Stimulated activated naive CD8-positive, alpha-beta T cell treated with anti-CD3 and anti-CD28 coated beads, Interleukin-15, amount 100 ng/mL, for 72 hours (primary cell): Measurements from ENCODE around the gene EPM2AIP1.
"Not testable (repeated sequence)": the region's sequence is repeated elsewhere in the genome, so short reads cannot be mapped to it uniquely, and the experiment has no call there.

ENCODE experiments used
- ATAC-seq: fragments of 150-1000 bp; cut with Tn5 transposase; 2 replicates; pipeline ENCODE4 v1.10.0; 2021; ENCODE audit warnings: mild to moderate bottlenecking, moderate library complexity
- DNase-seq, 2 donors: peaks; one replicate each; pipeline ENCODE4 v3.0.0; 2021 to 2022
- H3K27ac Mint-ChIP-seq, 2 donors: one replicate each; pipeline ENCODE4 v1.8.0; 2022; ENCODE audit warnings: mild to moderate bottlenecking in 2 of 2, mixed read lengths in 2 of 2, moderate library complexity in 2 of 2
- H3K27me3 Mint-ChIP-seq: one replicate; pipeline ENCODE4 v1.8.0; 2022; ENCODE audit warnings: mixed read lengths
- H3K4me1 Mint-ChIP-seq: one replicate; pipeline ENCODE4 v1.8.0; 2022; ENCODE audit warnings: mild to moderate bottlenecking, mixed read lengths
- H3K4me3 Mint-ChIP-seq, 2 donors: one replicate each; pipeline ENCODE4 v1.8.0; 2022; ENCODE audit warnings: mild to moderate bottlenecking in 2 of 2, mixed read lengths in 2 of 2, moderate library complexity in 1 of 2
- H3K9me3 Mint-ChIP-seq, 2 donors: one replicate each; pipeline ENCODE4 v1.8.0; 2022; ENCODE audit warnings: mixed read lengths in 2 of 2

The EPM2AIP1 gene

DNA sequence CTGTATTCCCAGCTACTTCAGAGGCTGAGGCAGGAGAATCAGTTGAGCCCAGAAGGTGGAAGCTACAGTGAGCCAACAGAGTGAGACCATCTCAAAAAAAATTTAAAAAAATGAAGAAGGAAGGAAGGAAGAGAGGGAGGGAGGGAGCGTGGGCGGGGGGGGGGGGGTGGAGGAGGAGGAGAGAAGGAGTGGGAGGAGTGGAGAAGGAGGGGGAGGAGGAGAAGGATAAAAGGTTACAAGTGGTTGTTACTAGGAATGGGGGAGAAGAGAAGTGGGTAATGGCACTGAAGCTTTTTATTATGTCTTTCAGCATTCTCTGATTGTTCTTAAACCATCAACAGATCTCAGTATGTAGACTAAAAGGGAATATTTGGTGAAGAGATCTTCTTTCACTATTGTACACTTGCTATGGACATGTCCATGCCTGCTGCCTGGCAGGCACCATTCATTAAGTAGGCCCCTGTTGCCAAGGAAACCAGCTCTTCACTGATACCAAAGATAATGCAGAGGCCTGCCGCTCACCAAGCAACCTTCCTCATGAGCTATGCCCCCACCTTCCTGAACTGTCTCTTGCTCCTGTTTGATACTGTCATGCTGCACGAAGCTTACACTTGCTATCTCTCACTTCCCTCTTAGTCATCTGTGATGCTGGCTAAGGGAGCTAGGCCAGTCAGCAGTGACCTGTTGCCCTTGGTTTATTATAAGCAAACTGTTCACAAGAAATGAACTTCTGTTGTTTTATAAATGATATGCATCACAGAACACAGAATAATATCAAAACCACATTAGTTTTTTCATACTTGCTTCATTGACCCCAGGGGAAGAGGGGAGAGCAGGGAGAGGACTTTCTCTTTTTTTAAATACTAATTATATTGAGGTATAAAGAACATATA lies 23.1 kb downstream of the EPM2AIP1 start:
- peaks cover 27% of the 10 kb centered on the region for H3K4me1 Mint-ChIP-seq
- H3K9me3 Mint-ChIP-seq = no peaks in the 10 kb centered on the region
- H3K27ac Mint-ChIP-seq = peak overlapping the region; percentile 23 to 95
- no peaks in the 10 kb centered on the region for H3K27me3 Mint-ChIP-seq
- DNase-seq = peak; percentile 28 to 55
- peak overlapping the region in 1 of 2 donors; percentile 32 for H3K4me3 Mint-ChIP-seq
- ATAC-seq = peak; percentile 99

DNA sequence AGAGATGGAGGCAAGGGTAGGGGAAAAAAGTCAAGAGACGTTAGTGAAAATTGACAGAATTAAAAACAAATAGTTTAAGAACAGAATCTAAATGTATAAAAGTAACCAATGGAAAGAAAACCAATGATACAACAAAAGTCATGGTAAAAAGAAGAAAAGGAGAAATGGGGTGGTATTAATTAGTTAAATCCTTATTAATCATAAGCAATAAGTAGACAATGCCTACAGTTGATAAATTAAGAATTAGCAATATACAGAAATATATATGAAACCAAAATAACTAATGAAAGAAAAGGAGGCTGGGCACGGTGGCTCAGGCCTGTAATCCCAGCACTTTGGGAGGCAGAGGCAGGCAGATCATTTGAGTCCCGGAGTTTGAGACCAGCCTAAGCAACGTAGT lies 23.8 kb downstream of the EPM2AIP1 start:
- H3K27ac Mint-ChIP-seq = peak overlapping the region; percentile 23 to 95
- peak overlapping the region in 1 of 2 donors; percentile 32 for H3K4me3 Mint-ChIP-seq
- peaks cover 27% of the 10 kb centered on the region for H3K4me1 Mint-ChIP-seq
- no peak for ATAC-seq
- no peaks in the 10 kb centered on the region for H3K27me3 Mint-ChIP-seq
- H3K9me3 Mint-ChIP-seq = no peaks in the 10 kb centered on the region
- DNase-seq = no peak

DNA sequence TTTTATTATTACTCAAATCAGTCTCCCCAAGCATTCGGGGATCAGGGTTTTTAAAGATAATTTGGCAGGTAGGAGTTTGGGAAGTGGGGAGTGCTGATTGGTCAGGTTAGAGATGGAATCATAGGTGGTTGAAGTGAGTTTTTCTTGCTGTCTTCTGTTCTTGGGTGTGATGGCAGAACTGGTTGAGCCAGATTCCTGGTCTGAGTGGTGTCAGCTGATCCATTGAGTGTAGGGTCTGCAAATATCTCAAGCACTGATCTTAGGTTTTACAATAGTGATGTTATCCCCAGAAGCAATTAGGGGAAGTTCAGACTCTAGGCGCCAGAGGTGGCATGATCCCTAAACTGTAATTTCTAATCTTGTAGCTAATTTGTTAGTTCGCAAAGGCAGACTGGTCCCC lies 27.5 kb downstream of the EPM2AIP1 start:
- Mint-ChIP-seq H3K9me3 (no peaks in the 10 kb centered on the region), H3K27ac (no peak overlapping the region), H3K4me1 (peaks cover 16% of the 10 kb centered on the region), H3K27me3 (no peaks in the 10 kb centered on the region), H3K4me3 (no peak overlapping the region)
- DNase-seq (no peak), ATAC-seq (no peak)

DNA sequence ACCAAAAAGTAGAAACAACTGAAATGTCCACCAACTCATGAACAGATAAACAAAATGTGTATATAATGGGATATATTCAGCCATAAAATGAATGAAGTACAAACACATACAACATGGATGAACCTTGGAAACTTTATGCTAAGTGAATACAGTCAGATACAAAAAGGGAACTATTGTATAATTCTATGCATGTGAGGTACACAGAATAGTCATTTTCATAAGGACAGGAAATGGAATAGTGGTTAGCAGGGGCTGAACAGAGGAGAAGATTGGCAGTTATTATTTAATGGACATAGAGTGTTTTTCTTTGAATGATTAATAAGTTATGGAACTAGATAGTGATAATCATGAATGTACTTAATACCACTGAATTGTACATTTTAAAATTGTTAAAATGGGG lies 28.1 kb downstream of the EPM2AIP1 start:
- DNase-seq = no peak
- no peak overlapping the region for H3K27ac Mint-ChIP-seq
- H3K4me1 Mint-ChIP-seq = peaks cover 11% of the 10 kb centered on the region
- no peak overlapping the region for H3K4me3 Mint-ChIP-seq
- no peaks in the 10 kb centered on the region for H3K27me3 Mint-ChIP-seq
- ATAC-seq = no peak
- H3K9me3 Mint-ChIP-seq = no peaks in the 10 kb centered on the region

DNA sequence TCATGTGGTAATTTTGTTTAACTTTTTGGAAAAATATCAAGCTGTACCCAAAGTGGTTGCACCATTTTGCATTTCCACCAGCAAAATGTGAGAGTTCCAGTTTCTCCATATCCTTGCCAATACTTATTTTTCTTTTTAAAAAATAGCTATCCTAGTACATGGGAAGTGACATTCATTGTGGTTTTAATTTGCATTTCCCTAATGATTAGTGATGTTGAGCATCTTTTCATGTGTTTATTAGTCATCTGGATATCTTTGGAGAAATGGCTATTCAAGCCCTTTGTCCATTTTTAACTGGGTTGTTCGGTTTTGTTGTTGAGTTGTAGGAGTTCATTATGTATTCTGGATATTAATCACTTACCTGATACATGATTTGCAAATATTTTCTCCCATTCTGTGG lies 28.6 kb downstream of the EPM2AIP1 start:
- no peak overlapping the region for H3K27ac Mint-ChIP-seq

DNA sequence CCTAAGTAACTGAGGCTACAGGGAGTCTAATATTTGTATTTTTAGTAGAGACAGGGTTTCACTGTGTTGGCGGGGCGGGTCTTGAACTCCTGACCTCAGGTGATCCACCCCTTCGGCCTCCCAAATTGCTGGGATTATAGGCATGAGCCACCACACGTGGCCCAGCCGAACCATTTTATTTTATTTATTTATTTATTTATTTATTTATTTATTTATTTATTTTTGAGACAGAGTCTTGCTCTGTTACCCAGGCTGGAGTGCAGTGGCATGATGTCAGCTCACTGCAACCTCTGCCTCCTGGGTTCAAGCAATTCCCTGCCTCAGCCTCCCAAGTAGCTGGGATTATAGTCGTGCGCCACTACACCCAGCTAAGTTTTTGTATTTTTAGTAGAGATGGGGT lies 29.9 kb downstream of the EPM2AIP1 start:
- H3K4me3 Mint-ChIP-seq, ATAC-seq, DNase-seq, H3K4me1 Mint-ChIP-seq, H3K27ac Mint-ChIP-seq, H3K27me3 Mint-ChIP-seq, H3K9me3 Mint-ChIP-seq: not testable (repeated sequence)

More for the DNA sequence above, 28.6 kb downstream of the EPM2AIP1 start:
- Mint-ChIP-seq H3K27me3 (no peaks in the 10 kb centered on the region), H3K9me3 (no peaks in the 10 kb centered on the region), H3K4me1 (peaks cover 6% of the 10 kb centered on the region), H3K4me3 (no peak overlapping the region)
- ATAC-seq = no peak
- no peak for DNase-seq

DNA sequence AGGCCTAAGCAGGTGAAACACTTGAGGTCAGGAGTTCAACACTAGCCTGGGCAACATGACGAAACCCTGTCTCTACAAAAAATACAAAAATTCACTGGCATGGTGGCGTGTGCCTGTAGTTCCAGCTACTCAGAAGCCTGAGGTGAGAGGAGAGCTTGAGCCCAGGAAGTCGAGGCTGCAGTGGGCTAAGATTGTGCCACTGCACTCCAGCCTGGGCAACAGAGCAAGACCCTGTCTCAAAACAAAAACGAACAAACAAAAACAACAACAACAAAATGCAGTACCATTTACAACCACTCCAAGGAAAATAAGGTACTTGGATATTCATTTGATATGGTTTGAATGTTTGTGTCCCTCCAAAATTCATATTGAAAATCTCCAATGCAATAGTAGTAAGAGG lies 32.4 kb downstream of the EPM2AIP1 start:
- ATAC-seq = no peak
- peaks cover 24% of the 10 kb centered on the region for H3K4me1 Mint-ChIP-seq
- H3K4me3 Mint-ChIP-seq = no peak overlapping the region

DNA sequence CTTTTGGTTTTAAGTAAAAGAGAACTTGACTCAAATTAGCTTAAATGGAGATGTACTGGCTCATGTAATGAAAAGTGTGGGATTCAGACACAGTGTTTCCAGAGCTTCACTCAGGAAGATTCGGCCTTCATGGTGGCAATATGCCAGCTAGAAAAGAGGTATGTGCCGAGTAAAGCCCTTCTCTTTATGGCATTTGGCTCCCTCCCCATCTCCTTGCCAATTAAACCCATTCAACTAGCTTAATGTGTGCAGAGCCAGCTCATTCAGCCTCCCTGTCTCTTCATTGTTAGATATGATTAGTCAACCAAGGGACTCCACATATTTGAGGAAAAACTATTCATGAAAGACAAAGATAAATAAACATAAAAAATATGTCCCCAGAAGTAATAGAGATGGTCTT lies 33.1 kb downstream of the EPM2AIP1 start:
- Mint-ChIP-seq H3K4me3 (no peak overlapping the region), H3K27ac (no peak overlapping the region), H3K9me3 (no peaks in the 10 kb centered on the region), H3K27me3 (no peaks in the 10 kb centered on the region), H3K4me1 (peaks cover 24% of the 10 kb centered on the region)
- ATAC-seq (no peak), DNase-seq (no peak)

More for the DNA sequence above, 32.4 kb downstream of the EPM2AIP1 start:
- Mint-ChIP-seq H3K27me3 (no peaks in the 10 kb centered on the region), H3K9me3 (no peaks in the 10 kb centered on the region), H3K27ac (no peak overlapping the region)
- DNase-seq = no peak

DNA sequence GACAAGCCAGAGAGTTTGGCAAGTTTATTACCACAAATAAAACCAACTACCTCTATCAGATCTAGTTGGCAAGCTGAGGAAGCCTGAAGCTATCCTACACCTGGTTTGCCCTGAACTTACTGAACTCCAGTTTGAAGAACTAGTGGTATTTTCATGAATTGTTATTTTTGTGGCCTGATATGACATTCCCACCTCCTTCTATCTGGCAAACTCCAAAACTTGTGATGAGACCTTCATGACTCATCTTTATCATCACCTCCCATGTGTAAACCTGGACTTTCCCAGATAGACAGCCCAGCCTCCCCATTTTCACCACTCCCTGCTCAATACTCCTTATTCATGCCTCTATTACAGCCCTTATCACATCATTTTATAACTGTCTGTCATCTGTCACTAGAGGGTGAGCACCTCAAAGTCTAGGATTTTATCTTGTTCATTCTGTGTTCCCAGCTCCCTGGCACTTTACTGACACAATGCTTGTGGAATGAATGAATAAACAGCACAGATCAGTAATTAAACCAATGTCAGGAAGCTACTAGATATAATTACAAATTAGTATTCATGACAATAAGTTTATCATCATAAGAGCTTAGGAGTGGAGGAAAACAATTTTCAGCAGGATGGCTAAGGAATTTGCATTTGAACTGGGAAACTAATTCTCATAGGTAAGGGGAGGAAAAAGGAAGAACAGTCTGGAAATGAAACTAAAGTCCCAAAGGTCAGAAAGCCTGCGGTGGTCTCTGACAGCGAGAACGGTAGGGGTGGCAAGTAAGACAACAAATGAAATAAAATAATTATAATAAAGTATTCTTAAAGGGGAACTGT lies 34.9 kb downstream of the EPM2AIP1 start:
- no peaks in the 10 kb centered on the region for H3K27me3 Mint-ChIP-seq
- peak overlapping the region; percentile 6 to 73 for H3K4me3 Mint-ChIP-seq
- H3K4me1 Mint-ChIP-seq = peaks cover 24% of the 10 kb centered on the region
- DNase-seq (no peak), ATAC-seq (no peak)
- peak overlapping the region; percentile 41 to 46 for H3K27ac Mint-ChIP-seq
- H3K9me3 Mint-ChIP-seq = no peaks in the 10 kb centered on the region

- H3K27ac Mint-ChIP-seq = no peak overlapping the region
- no peaks in the 10 kb centered on the region for H3K27me3 Mint-ChIP-seq
- H3K4me1 Mint-ChIP-seq = peaks cover 24% of the 10 kb centered on the region
- H3K4me3 Mint-ChIP-seq = no peak overlapping the region
- no peaks in the 10 kb centered on the region for H3K9me3 Mint-ChIP-seq
- ATAC-seq = no peak
- DNase-seq = no peak
These were observed 35.9 kb downstream of the EPM2AIP1 start for GRCh38 chr3:36957063-36957462.

DNA sequence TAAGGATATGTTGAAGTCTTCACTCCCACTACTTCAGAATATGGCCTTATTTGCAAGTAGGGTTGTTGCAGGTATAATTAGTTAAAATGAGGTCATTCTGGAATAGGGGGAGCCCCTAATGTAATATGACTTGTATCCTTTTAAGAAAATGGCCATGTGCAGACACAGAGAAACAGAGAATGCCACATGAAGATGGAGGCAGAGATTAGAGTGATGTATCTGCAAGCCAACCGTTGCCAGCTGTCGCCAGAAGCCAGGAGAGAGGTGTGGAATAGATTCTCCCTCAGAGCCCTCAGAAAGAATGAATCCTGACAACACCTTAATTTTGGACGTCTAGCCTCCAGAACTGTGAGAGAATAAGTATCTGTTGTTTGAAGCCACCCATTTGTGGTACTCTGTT lies 36.8 kb downstream of the EPM2AIP1 start:
- Mint-ChIP-seq H3K4me3 (no peak overlapping the region), H3K27ac (no peak overlapping the region), H3K27me3 (no peaks in the 10 kb centered on the region), H3K4me1 (peaks cover 24% of the 10 kb centered on the region), H3K9me3 (no peaks in the 10 kb centered on the region)
- DNase-seq = no peak
- no peak for ATAC-seq

GRCh38 chr3:36954452-36955134 lies 38.3 kb downstream of the EPM2AIP1 start:
- Mint-ChIP-seq H3K27ac (no peak overlapping the region), H3K9me3 (no peaks in the 10 kb centered on the region)

GRCh38 chr3:36947814-36948213 lies 45.1 kb downstream of the EPM2AIP1 start:
- not testable (repeated sequence) for H3K27ac Mint-ChIP-seq, H3K27me3 Mint-ChIP-seq, ATAC-seq, H3K4me3 Mint-ChIP-seq, DNase-seq
- peaks cover 17 to 29% of the 10 kb centered on the region in 2 donors for H3K9me3 Mint-ChIP-seq
- H3K4me1 Mint-ChIP-seq = peaks cover 15% of the 10 kb centered on the region

More at GRCh38 chr3:36954452-36955134, 38.3 kb downstream of the EPM2AIP1 start:
- DNase-seq (no peak), ATAC-seq (no peak)
- no peaks in the 10 kb centered on the region for H3K27me3 Mint-ChIP-seq
- H3K4me1 Mint-ChIP-seq = peaks cover 24% of the 10 kb centered on the region
- no peak overlapping the region for H3K4me3 Mint-ChIP-seq

- no peak for ATAC-seq
- Mint-ChIP-seq H3K4me3 (peak overlapping the region; percentile 78 to 91), H3K27me3 (peaks cover 7% of the 10 kb centered on the region), H3K27ac (peak overlapping the region in 1 of 2 donors; percentile 48), H3K4me1 (peaks cover 23% of the 10 kb centered on the region), H3K9me3 (peaks cover 17 to 29% of the 10 kb centered on the region in 2 donors)
- DNase-seq = no peak
These were observed 47.5 kb downstream of the EPM2AIP1 start for GRCh38 chr3:36945333-36945980.
